OCI-LY3 (cell line): ENCODE measurements around the gene STARD13.

ENCODE experiments used
- EZH2phosphoT487 ChIP-seq: fragments of 200-600 bp; shearing (Covaris generic); IDR thresholded peaks from 2 replicates; pipeline ENCODE4 v1.6.1; 2018; ENCODE audit warnings: antibody characterized with exemption, mixed run types, low read depth
- TF ChIP-seq, protein P1 (sequence below): fragments of 200-600, 300-600 bp; sonication (generic); IDR thresholded peaks from 2 replicates; pipeline ENCODE4 v1.5.1; 2014; ENCODE audit warnings: antibody characterized with exemption, low read length, low read depth

DNA sequence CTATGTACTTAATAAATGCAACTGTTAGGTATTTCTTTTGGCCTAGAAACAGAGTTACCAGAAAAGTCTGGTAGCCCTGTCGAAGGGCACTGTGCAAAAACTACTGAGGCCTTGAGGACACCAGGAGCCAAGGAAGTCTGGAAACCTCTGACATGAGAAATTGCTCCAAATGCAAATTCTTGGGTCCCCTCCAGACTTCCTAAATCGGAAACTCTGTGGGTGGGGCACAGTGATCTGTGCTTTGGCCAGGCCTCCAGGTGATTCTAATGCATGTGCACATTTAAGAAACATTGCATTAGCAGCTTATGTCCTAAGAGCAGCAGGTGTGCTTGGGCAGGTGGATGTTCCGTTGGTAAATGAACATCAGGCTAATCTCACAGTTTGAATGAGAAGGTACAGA lies 50.0 kb downstream of the STARD13 start:
- TF ChIP-seq, protein P1, sequence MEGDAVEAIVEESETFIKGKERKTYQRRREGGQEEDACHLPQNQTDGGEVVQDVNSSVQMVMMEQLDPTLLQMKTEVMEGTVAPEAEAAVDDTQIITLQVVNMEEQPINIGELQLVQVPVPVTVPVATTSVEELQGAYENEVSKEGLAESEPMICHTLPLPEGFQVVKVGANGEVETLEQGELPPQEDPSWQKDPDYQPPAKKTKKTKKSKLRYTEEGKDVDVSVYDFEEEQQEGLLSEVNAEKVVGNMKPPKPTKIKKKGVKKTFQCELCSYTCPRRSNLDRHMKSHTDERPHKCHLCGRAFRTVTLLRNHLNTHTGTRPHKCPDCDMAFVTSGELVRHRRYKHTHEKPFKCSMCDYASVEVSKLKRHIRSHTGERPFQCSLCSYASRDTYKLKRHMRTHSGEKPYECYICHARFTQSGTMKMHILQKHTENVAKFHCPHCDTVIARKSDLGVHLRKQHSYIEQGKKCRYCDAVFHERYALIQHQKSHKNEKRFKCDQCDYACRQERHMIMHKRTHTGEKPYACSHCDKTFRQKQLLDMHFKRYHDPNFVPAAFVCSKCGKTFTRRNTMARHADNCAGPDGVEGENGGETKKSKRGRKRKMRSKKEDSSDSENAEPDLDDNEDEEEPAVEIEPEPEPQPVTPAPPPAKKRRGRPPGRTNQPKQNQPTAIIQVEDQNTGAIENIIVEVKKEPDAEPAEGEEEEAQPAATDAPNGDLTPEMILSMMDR = no peak
- no peak for TF ChIP-seq EZH2phosphoT487
